ENCODE data around the gene GHRH.

The GHRH gene

DNA sequence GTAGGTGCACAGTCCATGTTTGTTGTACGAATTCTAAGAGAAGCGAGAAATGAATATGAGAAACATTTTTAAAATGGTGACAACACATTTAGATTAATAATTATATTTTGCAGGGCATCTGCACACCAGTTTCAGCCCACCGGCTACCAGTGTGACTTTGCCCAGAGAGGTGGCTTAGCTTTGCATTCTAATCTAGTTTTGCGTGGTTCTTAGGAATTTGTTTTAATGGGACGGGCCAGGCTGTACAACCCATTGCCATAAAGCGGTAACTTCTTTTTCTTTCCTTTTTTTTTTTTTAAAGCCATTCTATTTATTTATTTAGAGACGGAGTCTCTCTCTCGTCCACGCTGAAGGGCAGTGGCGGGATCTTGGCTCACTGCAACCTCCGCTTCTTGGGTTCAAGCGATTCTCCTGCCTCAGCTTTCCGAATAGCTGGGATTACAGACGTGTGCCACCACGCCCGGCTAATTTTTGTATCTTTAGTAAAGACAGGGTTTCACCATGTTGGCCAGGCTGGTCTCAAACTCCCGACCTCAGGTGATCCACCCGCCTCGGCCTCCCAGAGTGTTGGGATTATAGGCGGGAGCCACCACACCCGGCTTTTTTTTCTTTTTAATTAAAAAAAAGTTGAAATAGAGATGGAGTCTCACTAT, 28.7 kb upstream of the GHRH start:
- DNase-seq (ENCODE audit: low read depth, low spot score) = no peak

DNA sequence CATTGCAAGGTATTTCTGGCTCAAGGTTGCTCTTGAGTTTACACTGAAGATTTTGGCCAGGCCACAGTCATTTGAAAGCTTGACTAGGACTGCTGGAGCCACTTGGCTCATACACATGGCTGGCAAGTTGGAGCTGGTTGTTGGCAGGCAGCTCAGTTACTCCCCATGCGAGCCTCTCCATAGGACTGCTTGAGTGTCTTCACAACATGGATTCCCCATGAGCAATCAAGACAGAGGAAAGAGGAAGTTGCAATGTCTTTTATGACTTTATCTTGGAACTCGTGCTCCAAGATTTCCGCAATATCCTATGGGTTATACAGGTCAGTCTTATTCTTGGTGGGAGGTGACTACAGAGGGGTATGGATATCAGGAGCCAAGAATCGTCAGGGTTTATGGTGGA, 26.5 kb upstream of the GHRH start:
- DNase-seq (ENCODE audit: low read depth, low spot score) = no peak

DNA sequence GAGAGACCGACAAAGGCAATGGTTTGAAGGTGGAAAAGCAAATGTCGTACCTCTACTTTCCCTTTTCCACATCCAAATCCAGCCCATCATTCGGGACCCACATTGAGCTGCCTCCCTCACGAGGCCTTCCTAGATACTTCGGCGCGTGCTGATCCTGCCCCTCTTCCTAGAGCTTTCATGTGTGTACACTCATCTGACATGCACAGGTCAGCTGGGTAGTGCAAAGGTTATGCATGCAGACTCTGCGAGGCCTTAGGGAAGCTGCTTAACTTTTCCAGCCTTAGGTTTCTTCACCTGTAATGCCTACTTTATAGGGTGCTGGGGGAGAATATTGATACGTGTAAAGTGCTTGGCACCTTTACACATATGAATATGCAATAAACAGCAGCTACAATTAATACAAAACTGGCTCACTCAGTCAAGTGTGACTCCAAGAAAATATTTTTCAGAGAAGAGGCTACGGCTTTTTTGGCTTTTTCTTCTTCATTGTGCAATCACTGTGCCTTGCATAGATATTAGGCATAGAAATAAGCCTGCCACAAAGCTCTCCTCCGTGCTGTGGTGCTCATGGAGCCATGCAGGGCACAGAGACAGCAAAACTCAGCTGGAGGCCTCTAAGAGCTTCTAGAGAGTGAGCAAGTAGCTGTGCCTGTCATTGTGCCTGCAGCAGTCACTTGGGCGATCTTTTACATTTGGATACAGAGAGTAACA, 24.2 kb upstream of the GHRH start:
- DNase-seq (ENCODE audit: low read depth, low spot score) = no peak

DNA sequence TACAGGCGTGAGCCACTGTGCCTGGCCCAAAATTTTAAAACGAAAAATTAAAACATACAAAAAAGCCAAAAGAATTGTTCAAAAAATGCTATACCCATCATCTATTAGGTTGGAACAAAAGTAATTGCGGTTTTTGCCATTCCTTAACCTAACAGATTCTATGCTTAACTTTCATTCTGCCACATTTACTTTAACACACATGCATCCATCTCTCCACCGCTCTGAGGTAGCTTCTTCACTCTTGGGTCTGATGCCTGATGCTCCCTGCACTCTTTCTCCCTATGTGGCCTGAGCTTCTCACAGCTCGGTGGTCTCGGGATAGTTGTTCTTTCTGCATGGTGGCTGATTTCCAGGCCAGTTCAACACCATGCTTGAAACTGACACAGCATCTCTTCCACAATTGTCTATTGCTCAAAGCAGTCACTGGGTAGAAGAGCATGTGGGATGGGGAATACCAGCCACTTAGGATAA, 23.1 kb upstream of the GHRH start:
- no peak for DNase-seq (ENCODE audit: low read depth, low spot score)

DNA sequence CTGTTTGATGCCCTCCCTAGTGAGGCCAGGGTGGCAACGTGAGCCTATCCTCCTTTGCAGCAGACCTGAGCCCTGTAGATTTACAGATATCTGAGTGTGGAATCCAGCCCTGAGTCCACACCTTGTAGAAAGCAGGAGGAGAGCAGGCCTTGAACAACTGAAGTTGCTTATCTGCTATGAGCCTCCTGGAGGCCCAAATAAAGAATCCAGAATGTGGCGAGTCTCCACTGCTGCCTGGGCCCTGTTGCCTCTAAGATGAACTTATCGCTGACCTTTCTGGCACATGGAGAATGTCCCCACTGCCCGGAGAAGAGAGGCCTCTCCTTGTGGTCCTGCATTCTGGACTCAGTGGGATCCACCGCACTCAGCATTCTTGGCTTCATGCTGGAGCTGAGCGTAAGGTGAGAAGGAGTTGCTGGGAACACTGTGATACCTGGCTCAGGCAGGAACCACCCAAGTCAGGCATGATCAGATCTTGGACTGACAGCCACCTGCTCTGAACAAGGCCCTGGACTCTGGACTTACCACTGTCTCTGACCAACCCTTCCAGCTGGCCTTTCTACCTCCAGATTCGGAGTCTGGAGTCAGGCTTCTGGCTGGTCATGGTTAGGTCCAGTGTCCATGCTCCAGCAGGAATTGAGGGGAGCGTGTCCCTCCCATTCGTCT, 22.0 kb upstream of the GHRH start:
- no peak for DNase-seq (ENCODE audit: low read depth, low spot score)

DNA sequence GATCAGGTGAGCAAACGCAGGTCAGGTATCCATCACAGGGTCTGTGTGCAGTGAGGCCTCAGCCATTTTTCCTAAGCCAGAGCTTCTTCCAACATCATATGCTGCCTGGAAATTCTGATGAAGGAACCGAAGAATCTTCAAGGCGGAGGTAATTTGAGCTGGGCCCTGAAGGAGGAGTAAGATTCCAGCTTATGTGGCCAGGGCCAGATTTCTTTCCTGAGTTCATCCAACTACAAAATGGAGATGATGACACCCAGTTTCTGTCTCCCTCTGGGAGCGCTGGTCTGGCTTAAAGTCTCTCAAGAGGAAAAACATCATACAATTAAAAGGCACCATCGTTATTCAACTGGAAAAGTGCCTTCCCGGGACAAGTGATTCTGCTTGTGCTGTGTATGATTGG, 20.9 kb upstream of the GHRH start:
- no peak for DNase-seq (ENCODE audit: low read depth, low spot score)

DNA sequence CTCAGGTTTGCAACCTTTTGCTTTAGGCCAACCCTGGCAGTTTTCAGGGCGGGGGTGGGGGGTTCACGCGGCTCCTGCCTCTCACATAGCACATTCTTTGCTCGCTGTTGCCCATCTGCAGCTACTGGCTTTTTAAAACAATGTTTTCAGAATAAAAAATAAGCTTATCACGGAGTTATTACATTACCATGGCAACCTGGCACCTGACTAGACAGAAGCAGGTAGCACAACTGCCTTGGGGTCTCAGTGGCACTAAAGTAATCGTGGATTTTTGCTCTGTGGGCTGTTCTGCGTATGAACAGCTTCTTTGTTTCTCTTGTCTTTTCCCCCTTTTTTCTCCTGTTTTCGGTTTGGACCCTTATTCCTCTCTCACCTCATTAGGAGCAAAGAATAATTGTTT, 18.8 kb upstream of the GHRH start:
- no peak for DNase-seq (ENCODE audit: low read depth, low spot score)

DNA sequence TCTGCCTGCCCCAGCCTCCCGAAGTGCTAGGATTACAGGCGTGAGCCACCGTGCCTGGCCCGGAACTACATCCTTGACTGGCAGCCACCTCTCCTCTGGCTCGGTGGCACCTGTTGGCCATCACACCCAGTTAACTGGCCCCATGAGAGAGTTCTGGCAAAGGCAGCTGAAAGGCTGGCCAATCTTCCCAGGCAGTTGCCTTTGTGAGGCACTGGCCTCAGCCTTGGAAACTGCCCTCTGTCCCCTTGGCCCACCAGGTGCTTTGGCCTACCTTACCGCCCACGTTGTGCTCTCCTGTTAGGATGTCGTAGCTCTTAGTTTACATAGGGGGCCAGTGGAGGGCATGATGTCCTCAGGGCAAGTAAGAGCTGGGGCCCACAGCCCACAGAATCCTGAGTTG, 18.2 kb upstream of the GHRH start:
- no peak for DNase-seq (ENCODE audit: low read depth, low spot score)

DNA sequence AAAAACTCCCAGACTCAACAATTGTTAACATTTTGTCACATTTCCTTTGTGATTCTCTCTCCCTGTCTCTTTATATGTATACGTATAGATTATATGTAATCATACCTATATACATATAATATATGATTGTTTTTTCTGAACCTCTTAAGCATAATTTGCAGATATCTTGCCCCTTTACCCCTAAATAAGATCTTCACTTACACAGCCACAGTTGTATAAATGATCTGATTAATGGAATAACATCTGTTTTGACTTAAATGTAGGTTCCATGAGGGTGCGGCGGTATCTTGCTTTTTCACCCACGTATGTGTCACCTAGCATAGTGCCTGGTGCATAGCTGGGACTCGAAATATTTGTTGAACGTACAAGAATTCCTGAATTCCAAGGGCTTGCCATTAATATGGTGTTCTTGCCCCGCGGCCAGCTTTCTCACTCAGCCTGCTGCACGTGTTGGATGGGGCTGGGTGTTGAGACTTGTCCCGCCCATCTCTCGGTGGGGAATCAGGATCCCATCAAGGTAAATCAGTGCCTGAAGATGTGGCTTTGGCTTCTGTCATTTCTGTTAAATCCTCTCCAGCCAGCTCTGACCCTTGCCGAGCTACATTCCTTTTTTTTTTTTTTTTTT, 17.5 kb upstream of the GHRH start:
- DNase-seq (ENCODE audit: low read depth, low spot score) = no peak

DNA sequence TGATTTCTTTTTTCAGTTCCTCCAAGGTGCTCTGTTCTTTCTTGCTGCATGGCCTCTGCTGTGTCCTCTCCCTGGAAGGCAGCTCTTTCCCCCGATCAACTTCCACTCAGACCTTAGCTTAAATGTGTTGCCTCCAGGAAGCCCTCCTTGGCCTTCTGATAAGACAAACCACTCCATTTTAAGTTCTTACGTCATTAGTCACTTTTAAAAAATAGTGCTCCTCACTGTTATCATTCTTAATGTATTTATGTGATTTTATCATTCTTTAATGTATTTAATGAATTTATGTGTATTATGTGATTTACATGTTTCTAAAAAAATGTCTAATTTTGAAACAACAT, 15.6 kb upstream of the GHRH start:
- DNase-seq (ENCODE audit: low read depth, low spot score) = no peak

DNA sequence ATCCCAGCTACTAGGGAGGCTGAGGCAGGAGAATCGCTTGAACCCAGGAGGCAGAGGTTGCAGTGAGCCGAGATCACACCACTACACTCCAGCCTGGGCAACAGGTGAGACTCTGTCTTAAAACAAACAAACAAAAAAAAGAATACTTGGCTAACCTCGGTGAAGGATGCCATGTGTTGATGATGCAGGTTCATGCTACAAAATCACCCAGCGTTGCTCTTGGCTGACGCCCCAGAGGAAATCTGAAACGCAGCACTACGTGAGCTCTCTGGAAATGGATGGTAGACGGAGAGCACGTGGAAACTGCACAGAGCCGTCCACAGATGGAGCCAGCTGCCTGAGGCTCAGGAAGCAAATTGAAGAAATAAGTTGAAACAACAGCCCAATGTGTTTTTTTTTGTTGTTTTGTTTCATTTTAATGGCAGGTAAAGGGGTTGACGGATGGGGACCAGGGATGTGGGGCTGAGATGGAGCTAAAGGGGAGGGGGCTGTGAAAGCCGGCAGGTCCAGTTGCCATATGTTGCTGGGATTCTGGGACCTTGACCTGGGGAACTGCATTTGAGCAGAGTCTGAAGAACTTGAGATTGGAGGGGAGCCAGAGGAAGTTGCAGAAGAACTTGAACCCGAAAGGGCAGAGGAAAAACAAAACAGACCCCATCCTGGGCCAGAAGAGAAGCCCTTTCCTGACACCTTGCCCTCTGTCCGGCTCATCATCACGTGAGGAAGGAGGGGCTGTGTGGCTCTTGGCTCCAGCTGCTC, 15.1 kb upstream of the GHRH start:
- DNase-seq (ENCODE audit: low read depth, low spot score) = peak; percentile 85

DNA sequence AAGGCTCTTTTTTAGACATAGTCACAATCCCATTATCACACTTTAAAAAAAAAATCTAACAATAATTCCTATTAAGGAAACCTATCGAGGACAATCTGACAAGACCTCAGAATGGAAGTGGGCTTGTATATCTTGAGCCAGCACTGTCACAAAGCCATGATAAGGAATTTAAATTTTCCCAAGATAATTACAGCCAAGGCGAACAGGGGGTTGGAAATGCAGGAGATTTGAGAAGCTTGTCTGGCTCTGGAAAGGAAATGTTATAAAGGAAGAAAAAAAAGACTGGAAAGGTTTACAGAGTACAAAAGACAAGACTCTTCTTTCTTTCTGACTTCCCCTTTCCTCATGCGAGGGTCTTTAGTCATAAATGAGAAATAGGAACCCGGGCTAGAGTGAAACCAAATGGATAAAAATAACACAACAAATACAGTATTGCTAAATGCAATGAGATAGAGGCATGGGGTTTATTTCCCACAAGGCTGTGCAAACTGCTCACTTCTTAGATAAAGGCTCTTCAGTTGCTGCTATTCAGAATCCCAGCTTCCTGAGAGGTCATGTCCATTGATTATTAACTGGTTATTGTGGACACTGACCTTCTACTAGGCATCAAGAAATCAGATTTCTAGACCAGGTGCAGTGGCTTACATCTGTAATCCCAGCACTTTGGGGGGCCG, 13.4 kb upstream of the GHRH start:
- no peak for DNase-seq (ENCODE audit: low read depth, low spot score)

DNA sequence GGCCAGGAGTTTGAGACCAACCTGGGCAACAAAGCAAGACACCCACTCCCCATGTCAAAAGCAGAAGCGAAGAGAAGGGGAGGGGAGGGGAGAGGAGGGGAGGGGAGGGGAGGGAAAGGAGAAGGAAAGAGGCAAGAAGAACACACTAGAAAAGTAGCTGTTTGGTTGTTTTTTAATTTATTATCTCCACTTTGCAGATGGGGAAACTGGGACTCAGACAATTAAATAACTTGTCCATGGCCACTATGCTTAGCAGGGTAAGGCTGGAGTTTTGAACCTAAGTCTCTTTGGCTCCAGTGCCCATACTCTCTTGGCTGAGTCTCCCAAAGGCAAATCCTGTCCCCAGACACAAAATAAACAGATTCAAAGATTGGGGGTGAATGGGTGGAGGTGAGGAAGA, 12.4 kb upstream of the GHRH start:
- no peak for DNase-seq (ENCODE audit: low read depth, low spot score)

DNA sequence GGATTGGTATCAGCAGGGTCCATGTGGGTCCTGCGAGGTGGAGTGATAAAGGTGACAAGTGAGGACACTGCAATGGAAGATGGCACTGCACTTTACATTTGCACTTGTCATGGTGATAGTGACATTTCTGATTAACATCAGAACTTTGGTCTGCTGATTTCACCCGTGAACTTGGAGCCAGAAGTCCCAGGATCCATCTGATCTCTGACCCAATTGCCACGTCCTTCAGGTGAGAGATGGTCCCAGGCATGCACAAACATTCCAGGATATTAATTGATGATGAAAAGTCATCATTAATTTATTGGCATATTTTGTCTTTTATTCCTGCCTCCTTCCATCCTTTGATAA, 9.8 kb upstream of the GHRH start:
- no peak for DNase-seq (ENCODE audit: low read depth, low spot score)

DNA sequence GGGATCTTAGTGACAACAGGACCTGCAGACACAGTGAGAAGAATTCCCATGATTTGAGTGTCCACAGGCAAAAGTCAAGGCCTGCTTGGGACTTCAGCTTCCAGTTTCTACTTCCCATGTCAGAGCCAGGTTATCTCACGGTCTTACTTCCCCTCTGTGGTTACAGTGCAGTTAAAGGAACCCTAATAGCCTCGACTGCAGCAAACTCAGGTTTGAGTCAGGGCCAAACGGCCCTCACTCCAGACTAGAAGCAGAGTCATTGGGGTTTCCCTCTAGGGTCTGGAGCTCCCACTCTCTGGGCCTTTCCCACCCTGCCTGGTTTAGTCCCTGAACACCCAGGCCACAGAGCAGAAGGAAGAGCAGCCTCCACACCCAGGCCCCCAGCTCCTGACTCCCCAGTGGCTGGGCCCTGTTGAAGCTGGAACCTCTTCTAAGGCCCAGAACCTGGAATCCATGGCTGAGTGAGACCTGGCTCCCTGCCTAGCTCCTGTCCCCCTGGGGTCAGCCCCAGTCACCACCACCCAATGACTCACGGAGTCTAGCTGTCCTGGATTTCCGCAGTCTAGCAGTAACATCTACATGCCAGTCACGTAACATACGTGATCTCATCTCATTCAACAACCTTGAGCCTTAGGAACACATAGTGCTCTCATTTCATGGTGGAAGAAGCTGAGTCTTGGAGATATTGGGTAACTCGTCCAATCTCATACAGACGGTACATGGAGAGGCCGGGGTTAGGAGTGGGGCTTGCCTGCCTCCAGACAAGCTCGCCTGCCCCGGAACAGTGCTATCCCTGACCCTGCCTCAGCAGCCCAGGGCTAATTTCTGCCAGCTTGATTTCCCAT, 9.2 kb upstream of the GHRH start:
- no peak for DNase-seq (ENCODE audit: low read depth, low spot score)

DNA sequence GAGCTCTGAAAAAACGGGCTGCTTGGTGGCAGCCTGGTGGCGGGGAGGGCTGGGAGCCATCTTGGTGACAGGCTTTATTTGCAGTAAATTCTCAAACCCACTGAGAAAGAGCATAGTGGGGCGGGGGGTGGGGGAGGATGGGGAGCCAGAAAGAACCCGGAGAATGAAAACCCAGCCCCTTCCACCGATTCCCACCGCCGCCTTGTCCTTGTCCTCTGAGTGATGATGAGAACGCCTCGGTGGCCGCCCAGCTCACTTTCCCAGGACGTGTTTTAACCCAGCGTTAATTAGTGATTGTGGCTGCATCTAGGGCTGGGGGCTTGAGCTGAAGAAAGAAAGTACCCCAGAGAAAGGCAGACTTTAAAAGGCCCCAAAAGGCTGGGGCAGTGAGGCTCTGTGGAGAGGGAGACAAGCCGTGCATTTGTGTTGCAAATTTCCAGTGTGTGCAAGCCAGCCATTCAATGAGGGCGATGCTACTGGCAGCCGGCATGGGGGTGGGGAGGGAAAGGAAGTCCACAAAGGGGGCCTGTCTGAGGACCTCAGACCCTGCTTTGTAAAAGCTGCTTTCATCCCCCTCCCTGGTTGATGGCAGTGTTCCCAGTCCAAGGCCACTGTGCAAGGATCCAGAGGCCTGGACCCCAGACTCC, 6.2 kb upstream of the GHRH start:
- DNase-seq (ENCODE audit: low read depth, low spot score) = no peak

DNA sequence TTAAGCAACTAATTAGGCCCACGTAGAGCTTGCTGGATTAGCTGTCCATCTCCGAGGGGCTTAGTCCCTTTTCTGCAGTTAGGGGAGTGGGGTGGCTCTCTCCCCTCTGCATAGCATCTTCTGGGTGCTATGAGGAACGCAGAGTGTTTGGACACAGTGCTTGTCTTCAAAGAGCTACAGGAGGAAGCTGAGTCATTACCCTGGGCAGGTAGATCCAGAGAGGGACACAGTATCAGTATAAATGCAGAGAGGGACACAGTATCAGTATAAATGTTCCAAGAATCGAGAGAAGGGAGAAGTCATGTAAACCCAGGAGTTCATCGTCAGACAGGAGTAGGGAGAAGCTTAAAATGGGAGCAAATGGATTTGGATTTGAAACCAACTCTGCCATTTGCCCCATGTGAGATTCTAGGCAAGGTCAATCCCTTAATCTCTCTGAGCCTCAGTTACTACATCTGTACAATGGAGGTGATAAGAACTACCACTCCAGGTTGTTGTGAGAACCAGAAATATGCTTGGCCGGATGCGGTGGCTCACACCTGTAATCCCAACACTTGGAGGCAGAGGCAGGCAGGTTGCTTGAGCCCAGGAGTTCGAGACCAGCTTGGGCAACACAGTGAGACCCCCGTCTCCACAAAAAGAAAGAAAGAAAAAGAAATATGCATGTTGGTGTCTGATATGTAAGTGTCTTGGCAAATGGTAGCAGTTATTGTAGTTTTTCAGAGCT, 5.5 kb upstream of the GHRH start:
- DNase-seq (ENCODE audit: low read depth, low spot score) = no peak

DNA sequence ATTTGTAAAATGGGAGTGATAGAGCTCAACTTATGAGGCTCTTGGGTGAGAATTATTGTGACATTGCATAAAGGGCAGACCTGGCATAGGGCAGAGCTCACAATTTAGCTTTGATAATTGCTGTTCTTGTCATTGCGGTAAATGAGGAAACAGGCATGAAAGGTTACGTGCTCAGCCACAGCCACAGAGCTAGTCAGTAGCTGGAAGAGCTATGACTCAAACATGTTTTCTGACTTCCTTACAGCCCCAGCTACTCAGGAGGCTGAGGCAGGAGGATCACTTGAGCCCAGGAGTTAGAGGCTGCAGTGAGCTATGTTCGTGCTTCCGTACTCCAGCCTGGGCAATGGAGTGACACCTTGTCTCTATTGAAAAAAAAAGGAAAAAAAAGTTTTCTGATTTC, 3.5 kb upstream of the GHRH start:
- DNase-seq (ENCODE audit: low read depth, low spot score) = no peak

DNA sequence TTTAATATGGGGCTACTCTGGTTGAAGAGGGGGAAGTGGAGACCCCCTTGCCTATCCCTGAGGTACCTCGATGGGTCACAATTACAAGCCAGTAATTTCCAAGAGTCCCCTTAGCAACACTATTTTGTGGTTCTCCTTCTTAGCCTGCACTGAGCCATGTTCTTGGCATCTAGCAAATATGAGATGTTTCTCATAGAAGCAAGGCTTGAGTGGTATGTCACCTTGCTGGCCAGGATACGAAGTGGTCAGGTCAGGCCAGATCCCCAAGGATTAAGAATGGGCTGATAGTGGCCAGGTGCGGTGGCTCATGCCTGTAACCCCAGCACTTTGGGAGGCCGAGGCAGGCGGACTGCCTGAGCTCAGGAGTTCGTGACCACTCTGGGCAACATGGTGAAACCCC, 2.1 kb upstream of the GHRH start:
- no peak for DNase-seq (ENCODE audit: low read depth, low spot score)

Data from smooth muscle cell of the brain vasculature (primary cell).